GM13976 (cell line): Measurements from ENCODE around the gene ABCA9.

Source experiments
- DNase-seq: peaks from one replicate; pipeline ENCODE4 v3.0.0; 2012; ENCODE audit warnings: low spot score
- in situ Hi-C: fragments of 300-500 bp; cut with MboI; formaldehyde crosslinking; loops from one replicate; pipeline ENCODE4 v1.12.0; 2022; ENCODE audit warnings: low sequenced_read_pairs, mixed read lengths, inconsistent platforms; ENCODE audit not compliant: unreplicated experiment
- TF ChIP-seq, protein P1 (sequence below): IDR thresholded peaks from 2 replicates; pipeline ENCODE4 v1.5.1; 2012; ENCODE audit warnings: borderline replicate concordance, mild to moderate bottlenecking; ENCODE audit not compliant: insufficient read depth; ENCODE audit errors: extremely low read depth, missing control alignments, control extremely low read depth

The ABCA9 gene

DNA sequence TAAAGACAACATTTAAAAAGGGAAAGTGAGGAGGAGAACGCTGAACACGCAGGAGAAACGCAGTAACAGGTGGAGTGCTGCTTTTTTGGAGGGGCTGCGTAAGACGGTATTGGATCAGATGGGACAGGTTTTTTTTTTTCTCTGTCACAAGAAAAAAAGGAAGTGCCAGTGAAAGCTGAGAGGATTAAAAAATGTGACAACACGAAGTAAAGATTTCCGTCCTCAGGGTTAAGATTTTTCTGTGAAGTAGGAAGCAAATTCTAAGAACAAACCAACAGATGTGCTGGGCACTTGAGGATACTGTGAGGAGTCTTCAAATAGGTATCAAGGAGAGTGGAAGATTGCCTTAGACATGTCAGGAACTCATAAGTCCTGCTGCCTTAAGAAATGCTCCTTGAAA, 5.8 kb upstream of the ABCA9 start:
- in situ Hi-C loops, result no loop called here
- TF ChIP-seq, protein P1, sequence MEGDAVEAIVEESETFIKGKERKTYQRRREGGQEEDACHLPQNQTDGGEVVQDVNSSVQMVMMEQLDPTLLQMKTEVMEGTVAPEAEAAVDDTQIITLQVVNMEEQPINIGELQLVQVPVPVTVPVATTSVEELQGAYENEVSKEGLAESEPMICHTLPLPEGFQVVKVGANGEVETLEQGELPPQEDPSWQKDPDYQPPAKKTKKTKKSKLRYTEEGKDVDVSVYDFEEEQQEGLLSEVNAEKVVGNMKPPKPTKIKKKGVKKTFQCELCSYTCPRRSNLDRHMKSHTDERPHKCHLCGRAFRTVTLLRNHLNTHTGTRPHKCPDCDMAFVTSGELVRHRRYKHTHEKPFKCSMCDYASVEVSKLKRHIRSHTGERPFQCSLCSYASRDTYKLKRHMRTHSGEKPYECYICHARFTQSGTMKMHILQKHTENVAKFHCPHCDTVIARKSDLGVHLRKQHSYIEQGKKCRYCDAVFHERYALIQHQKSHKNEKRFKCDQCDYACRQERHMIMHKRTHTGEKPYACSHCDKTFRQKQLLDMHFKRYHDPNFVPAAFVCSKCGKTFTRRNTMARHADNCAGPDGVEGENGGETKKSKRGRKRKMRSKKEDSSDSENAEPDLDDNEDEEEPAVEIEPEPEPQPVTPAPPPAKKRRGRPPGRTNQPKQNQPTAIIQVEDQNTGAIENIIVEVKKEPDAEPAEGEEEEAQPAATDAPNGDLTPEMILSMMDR, result no peak
- DNase-seq, result no peak

DNA sequence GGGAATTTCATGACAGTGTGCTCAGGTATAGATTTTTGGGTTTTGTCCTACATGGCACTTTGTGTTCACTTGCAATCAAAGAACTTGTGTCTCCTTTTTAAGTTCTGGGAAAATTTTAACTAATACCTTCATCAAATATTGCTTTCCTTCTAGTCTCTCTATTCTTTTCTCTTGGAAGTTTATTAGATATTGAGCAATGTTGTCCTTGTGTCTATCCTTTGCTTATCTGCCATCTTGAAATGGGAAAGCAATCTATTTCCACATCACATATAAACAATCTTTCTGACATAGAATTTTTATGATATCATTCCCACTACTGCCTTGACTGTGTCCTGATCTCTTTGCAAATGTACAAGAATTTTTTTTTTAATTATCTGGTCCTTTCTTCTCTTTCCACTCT, 4.4 kb upstream of the ABCA9 start:
- no peak for DNase-seq
- TF ChIP-seq, protein P1, result no peak
- in situ Hi-C loops, result no loop called here

DNA sequence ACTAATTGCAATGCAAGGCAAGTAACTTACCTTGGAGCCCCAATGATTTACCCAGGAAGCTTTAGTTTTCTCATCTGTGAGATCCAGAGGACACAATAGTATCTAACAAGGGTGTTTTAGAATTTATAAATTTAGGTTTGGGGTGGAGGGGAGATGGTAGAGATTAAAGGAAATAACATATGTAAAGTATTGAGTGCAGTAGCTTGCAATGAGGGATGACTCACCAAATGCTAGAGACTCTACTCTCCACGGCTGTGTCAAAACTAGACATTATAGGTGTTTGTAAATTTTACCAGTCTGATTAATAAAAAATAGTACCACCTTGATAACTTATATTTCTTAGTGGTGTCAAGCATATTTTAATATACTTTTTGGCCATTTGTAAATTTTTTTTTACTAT, 3.7 kb upstream of the ABCA9 start:
- in situ Hi-C loops, result no loop called here
- no peak for DNase-seq
- TF ChIP-seq, protein P1, result no peak

DNA sequence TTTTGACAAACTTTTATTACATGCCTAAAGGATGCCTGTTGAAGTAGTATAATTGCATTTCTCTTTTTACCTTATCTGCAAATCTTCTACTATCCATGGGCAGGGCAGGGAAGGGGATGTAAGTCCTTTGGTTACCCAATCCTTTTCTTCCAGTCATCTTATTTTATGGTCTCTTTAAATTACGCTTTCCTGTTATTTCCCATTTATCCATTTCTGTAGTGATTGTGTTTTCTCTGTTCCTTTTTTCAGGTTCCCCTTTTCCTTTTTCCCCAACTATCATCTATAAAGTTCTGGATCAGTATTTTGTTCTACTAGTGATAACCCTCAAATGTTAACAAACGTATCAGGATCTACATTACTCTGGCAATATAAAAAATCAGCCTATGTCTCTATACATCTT, 3.3 kb upstream of the ABCA9 start:
- DNase-seq, result no peak
- TF ChIP-seq, protein P1, result no peak
- in situ Hi-C loops, result no loop called here

DNA sequence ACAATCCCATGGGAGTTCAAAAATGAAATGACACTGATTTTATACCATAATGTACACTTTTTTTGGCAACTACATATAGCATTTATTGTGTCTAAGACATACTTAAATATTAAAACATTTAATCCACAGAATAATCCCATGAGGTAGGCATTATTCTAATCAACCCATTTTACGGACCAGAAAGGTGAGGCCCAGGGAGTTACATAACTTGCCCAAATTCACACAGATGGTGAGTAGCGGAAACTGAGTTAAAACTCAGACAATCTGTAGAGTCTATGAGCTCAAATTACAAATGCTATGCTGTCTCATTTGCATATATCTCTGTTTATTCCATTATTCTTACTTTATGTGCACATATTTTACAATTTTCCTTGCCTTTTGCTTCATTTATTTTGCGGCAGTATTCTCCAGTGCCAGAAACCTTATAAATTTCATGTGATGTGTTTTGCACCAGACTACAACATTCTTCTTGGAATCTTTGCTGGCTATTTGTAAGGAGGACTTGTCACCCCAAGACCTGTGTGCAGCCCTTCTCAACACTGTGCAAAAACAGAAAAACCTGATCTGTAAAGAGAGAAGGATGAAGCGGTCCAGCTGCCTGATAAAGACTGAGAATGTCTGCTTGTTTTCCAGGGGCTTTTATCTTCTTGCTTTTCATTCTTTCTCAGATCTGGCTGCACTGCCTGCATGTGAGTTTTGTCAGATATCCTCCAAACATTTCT, 2.3 kb upstream of the ABCA9 start:
- TF ChIP-seq, protein P1, result no peak
- in situ Hi-C loops, result no loop called here
- no peak for DNase-seq

DNA sequence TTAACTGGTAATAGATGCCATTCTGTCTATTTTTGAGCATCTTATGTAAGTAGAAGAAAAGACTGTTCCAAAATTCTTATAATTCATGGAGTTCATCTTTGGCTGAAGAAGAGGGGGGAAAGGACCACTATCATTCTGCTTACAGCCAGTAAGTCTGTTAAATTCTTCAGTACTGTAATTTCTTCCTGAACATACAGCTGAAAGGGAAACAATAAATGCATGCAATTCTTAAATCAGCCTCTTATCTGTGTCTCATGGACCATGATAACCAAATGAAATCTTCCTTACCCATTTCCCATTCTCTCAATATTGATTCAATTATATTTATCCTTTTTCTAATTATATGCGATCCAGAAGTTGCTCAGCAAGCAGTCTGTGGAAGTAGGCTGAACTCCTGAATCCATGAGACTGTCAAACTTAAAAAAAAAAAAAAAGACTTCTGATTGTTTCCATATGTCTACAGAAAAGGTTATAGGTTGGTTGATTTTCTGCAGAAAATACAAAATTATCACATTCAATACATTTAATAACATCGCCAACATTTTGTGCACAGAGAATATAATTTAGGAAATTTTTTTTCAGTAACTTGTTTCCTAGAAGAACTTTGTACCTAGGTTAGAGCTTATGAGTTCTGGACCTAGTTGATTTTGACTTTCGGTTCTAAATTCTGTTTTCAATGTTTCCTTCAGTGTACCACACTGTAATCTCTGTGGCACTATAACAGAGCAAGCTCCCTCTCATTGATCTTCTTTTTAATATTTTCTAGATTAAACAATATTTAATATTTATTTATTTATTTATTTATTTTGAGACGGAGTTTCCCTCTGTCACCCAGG, 1.2 kb upstream of the ABCA9 start:
- in situ Hi-C loops, result no loop called here
- TF ChIP-seq, protein P1, result no peak
- no peak for DNase-seq
